HG03103 (cell line): ENCODE results near the gene LANCL3.

Experiments used
- ATAC-seq: cut with Tn5 transposase; IDR thresholded peaks from one replicate; pipeline ENCODE4 v1.9.1; 2021; ENCODE audit warnings: low read depth; ENCODE audit not compliant: unreplicated experiment

Gene LANCL3

GRCh38 chrX:37678574-37678973 lies 107.1 kb downstream of the LANCL3 start:
- ATAC-seq, result no peak

DNA sequence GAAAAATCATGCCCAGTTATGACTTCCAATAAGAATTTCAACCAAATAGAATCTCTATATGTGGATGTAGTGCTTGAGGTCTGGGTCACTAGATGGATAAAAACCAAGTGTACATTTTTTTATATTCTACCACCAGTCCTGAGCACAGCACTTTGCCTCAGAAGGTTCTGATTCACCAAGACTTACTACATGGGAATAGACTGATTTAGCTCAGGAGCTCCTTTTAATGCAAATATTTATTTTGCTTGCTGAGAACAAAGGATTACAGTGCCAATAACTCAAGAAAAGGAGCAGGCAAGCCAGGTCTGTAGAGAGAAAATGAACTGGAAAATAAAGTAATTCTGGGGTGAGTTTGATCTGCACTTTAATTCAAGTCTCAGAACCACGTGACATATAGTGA lies 107.8 kb downstream of the LANCL3 start:
- ATAC-seq, result no peak

DNA sequence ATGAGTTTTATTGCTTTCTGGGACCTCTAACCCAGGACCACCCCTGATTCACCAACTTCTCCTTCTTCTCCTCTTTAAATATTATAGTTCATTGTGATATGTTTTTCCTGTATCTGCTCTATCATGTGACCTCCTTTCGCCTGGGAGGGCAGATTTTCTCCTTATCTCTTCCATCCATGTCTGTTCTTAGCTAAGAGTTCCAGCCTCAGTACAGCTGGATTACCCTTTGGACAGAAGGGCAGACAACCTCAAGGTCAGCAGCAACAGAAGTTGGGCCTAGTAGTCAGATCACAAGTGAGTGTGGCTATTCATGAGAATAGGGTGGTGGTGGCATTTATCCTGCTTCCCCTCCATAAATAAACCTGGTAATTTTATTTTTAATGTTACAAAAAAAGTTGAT lies 108.4 kb downstream of the LANCL3 start:
- ATAC-seq, result no peak

DNA sequence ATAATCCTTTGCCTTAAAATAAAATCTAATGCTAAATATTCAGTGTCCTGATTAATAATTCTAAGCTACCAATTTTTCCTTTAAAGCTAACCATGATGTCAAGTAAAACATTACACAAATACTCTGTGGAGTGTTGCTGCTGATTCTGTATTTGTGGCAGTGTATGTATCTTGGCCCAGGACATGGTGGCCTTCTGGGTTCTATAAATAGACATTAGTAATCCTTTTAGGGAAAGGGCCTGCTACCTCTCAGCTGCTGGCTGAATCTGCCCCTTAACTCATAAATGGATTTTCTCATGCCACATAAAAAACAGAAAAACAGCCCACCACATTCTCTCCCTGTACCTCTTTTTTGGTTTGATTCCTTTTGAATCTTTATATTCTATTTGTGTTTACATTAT lies 113.0 kb downstream of the LANCL3 start:
- no peak for ATAC-seq

GRCh38 chrX:37684973-37685372 lies 113.5 kb downstream of the LANCL3 start:
- ATAC-seq, result no peak

DNA sequence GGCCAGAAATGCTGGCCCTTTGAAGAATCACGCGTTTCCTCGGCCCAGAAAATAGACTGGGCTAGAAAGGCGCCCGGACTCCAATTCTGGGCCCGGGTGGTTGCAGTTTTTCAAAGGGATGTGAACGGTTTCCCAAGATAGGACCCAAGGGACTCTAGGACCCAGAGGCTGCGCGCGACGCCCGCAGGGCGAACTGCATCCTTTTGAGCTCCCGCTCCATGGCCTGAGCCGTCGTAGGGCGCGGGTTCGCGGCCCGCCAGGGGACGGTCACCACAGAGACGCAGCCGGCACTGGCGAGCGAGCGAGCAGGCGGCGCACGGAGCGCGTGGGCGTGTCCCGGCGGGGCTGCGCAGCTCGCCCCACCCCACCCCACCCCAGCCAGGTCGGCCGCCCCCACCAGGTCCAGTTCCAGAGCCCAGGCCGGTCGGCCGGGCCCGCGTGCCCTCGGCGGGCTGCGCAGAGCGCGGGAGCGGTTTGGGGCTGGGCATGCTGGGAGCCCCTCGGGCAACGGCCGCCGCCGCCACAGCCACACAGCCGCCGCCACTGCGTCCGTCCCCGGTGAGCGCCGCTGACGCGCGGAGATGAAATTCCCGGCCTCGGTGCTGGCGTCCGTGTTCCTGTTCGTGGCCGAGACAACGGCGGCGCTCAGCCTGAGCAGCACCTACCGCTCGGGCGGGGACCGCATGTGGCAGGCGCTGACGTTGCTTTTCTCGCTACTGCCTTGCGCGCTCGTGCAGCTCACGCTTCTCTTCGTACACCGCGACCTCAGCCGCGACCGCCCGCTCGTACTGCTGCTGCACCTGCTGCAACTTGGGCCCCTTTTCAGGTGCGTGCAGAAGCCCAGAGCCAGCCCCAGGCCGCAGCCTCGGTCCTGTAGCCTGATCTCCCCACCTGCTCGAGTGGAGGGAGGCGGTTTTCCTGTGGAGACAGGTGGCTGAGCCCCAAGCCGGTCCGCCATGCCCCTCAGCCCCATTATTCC lies 114.2 kb downstream of the LANCL3 start, which contains the start of gene XK:
XK (plus strand) TSS at position 411 of the 979 bp plus-strand sequence; CDS start at position 582, 171 bp downstream.
- peak; percentile 67 for ATAC-seq

- ATAC-seq, result no peak
Measured at GRCh38 chrX:37686369-37686995, 115.0 kb downstream of the LANCL3 start.

DNA sequence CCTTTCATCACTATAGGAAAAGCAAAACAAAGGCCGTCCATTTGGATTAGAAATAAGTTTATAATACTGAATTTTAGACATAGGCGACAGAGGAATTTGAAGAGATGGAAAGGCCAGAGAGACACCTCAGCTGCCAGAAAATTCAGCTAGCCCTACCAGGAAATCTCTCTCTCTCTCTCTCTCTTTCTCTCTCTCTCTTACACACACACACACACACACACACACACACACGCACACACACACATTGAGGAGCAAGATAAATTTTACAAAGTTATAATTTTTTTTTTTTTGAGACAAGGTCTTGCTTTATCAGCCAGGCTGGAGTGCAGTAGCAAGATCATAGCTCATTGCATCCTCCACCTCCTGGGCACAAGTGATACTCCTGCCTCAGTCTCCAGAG lies 115.5 kb downstream of the LANCL3 start:
- ATAC-seq, result no peak

- ATAC-seq, result no peak
Measured at GRCh38 chrX:37690119-37690518, 118.7 kb downstream of the LANCL3 start.

GRCh38 chrX:37692918-37693317 lies 121.5 kb downstream of the LANCL3 start:
- no peak for ATAC-seq

DNA sequence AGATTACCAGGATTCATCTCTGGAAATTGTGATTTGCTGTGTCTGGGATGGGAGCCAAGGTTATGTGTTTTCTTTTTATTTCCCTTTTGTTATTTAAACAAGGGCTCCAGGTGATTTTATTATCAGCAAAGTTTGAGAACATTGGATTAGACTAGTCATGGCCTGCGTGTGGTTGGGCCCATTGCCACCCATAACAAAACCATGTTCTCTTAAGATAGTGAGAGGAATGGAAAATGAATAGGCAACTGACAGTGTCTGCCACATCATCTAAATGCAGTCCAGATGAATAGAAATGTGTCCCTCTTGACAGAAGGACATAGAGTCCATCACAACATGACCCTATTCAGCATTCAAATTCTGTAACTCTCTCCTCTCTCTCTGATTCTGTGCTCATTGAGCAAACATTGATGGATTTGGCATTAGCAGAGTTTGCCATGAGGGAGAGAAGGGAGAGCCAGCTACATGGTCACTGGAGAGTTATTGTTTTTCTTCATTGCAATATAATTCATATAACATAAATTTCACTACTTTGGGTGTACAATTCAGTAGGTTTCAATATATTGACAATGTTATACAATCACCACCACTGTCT lies 125.8 kb downstream of the LANCL3 start:
- ATAC-seq, result no peak

- no peak for ATAC-seq
Measured at GRCh38 chrX:37701588-37701987, 130.1 kb downstream of the LANCL3 start.

DNA sequence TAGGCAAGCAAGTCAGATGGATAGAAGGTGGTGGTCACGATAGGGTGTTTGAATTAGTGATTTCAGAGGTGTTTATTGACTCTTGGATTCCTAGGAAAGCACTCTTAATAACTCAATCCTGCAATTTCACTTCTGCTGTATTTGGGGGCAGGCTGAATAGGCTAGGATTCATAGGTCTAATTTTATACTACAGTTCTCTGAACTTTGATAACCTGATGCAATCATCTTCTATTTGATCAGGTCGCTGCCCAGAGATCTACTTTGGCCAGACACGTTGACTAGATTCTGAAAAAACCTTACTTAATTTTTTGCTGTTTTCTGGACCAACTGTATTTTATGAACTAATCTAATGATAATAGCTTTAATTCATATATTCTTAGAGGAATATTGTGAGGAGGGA lies 140.5 kb downstream of the LANCL3 start:
- ATAC-seq, result no peak

DNA sequence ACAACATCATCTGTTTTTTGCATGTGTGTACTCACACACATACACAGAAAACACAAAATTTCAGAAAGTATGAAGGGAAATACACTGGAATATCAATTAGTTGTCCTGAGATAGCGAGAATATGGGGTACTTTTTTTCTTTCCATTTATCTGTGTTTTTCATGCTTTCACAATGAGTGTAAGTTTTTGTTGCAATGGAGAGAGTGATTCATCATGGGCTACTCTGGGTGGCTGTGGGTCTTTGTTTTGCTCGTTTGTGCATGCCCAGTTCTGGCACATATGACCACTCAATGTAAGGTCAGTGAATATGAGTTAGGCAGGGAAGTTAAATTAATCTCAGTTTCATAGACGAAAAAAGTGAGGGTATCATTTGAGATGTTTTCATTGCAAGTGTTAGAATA lies 141.0 kb downstream of the LANCL3 start:
- no peak for ATAC-seq

GRCh38 chrX:37714479-37714878 lies 143.0 kb downstream of the LANCL3 start:
- ATAC-seq, result no peak

DNA sequence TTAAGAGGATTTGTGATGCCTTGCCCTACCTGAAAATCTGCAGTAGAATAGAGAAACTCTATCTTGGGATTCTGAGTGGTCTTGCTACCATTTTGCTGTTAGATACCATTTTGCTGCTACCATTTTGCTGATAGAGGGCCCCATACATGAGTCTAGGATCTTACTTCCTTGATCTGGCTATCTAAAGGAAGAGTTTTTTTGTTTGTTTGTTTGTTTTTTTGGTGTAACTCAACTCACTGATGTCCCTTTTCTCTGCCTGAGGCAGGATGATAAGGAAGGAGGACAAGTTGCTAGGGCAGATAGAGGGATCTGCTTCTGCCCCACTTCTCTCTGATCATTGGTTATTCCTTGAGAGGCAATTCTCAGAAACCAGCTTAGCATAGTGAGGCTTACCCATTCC lies 145.1 kb downstream of the LANCL3 start:
- no peak for ATAC-seq

- ATAC-seq, result no peak
Measured at GRCh38 chrX:37717708-37718107, 146.2 kb downstream of the LANCL3 start.

GRCh38 chrX:37722595-37722994 lies 151.1 kb downstream of the LANCL3 start:
- no peak for ATAC-seq

DNA sequence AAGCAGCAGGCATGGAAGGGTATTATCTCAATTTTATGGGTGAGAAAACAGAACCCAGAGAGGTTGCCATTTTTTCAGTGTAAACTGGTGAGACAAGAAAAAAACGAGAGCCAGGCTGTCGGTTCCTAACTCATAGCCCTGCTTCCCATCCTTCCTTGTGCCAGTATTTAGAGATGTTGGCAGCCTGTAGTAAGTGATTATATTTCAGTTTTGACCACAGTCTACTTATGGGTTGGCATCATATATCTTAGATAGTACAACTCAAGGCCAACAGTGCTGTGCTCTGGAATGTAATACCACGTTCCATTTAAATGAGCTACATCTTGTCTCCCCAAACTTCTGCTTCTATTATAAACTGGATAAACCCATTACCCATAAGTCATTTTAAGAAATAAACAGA lies 154.9 kb downstream of the LANCL3 start:
- ATAC-seq, result no peak
